Lower leg skin (tissue), 4 donors: ENCODE results near the gene PTPN5. TPM values are rescaled to one million over a fixed set of nuclear protein-coding genes. Genes with fewer than 3 reads are reported as not detected.

Source experiments
- DNase-seq, 2 donors: peaks; one replicate each; pipeline ENCODE4 v3.0.0-alpha.2; 2019; ENCODE audit warnings: low spot score in 2 of 2
- H3K4me3 ChIP-seq: fragments of 200-600 bp; sonication (generic); 2 replicates; pipeline ENCODE4 v1.5.1; 2017; ENCODE audit warnings: mild to moderate bottlenecking, low read depth; ENCODE audit not compliant: poor library complexity, severe bottlenecking
- CTCF ChIP-seq, 3 donors: fragments of 450-650 bp; IDR thresholded peaks; one replicate each; pipeline ENCODE4 v1.5.1; 2016; ENCODE audit warnings: antibody characterized with exemption in 3 of 3, mild to moderate bottlenecking in 3 of 3, moderate library complexity in 2 of 3
- POLR2A ChIP-seq, 2 donors: fragments of 450-650 bp; IDR thresholded peaks; one replicate each; pipeline ENCODE4 v1.6.1; 2016 to 2017; ENCODE audit warnings: antibody characterized with exemption in 2 of 2, mild to moderate bottlenecking in 1 of 2, moderate library complexity in 1 of 2
- WGBS, 2 donors: methylation state at CpG; one replicate each; pipeline ENCODE4 v1.1.5; 2018; 5-methylcytosine and 5-hydroxymethylcytosine counted together
- intact Hi-C: fragments of 100-400 bp; cut with DNase I; formaldehyde crosslinking; loops from one replicate; pipeline ENCODE4 v1.15.0; 2023; ENCODE audit warnings: low total_unique reads
- total RNA-seq, 4 donors: library from RNA; depleted of rRNA; stranded (reverse); fragments of >200 nt; gene quantifications; one replicate each; pipeline ENCODE4 v1.1.0, GENCODE V29; 2016

Gene PTPN5
- total RNA-seq, 4 donors from 2014 or later = 0.29 to 2.7 (median 0.69) TPM; not detected in 1

GRCh38 chr11:18748766-18749365 is 42.7 kb downstream of the PTPN5 start:
- H3K4me3 ChIP-seq = no peak overlapping the region
- TF ChIP-seq POLR2A (IDR thresholded peaks at IDR 0.05) = no peak
- no peak for TF ChIP-seq CTCF (IDR thresholded peaks at IDR 0.05)
- 78 to 84% methylated on average over 13 of the region's 13 CpGs for WGBS, 2 donors
- DNase-seq = no peak
- intact Hi-C loops = no loop called here

GRCh38 chr11:18745251-18745650 is 46.3 kb downstream of the PTPN5 start:
- 85 to 89% methylated on average over 6 of the region's 6 CpGs for WGBS, 2 donors

DNA sequence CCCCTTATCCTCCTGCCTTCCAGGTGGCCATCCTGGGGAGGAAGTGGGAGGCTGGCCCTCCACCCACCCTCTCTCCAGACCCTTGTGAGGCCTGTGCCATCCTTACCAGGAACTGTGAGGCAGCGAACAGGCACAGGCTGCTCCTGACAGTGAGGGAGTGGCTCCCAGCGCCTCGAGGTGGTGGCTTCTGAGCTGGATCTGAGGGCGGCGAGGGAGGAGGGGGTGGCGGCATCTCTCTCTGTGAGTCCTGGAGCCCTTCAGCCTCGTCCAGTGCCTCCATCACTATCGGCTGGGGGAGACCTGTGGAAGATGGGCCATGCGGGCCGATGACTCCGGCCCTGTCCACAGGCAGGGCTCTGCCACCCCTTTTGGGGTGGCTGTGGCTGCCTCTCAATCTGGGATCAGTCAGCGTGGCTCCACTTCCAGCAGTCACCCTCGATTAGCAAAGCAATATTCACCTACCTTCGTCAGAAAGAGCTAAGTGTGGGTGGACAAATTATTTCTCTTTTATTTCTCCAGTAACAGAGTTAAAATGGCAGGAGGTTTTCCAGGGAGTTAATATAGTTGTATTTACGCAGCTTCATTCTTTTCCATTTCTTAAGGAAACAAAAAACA is 47.6 kb downstream of the PTPN5 start:
- WGBS, 2 donors = 84 to 90% methylated on average over 13 to 15 of the region's 15 CpGs
- DNase-seq = no peak
- intact Hi-C loops = no loop called here
- TF ChIP-seq POLR2A (IDR thresholded peaks at IDR 0.05) (no peak), CTCF (IDR thresholded peaks at IDR 0.05) (no peak)
- H3K4me3 ChIP-seq = no peak overlapping the region

More at GRCh38 chr11:18745251-18745650, 46.3 kb downstream of the PTPN5 start:
- DNase-seq = no peak
- H3K4me3 ChIP-seq = no peak overlapping the region
- TF ChIP-seq CTCF (IDR thresholded peaks at IDR 0.05) (no peak), POLR2A (IDR thresholded peaks at IDR 0.05) (no peak)
- intact Hi-C loops = no loop called here

DNA sequence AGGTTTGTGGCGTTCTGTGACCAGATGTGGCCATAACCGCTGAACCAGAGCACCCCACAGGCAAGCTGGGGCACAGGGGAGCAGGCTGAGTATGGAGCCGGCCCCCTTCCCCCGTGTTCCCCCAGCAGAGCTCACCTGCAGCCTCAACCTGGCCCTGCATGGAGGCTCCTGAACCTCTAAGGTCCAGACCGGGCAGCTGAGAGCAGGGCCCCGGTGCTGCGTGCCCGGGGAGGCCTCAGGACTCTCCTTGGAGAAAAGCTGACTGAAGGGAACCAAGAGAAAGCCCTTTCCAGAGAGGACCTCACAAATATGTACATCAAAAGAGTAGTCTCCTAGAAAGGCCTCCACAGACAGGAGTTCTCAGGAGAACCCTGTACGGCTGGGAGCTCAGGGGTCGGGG is 48.2 kb downstream of the PTPN5 start:
- intact Hi-C loops = no loop called here
- WGBS, 2 donors = 87 to 91% methylated on average over 10 of the region's 10 CpGs
- H3K4me3 ChIP-seq = no peak overlapping the region
- no peak for TF ChIP-seq CTCF (IDR thresholded peaks at IDR 0.05)
- TF ChIP-seq POLR2A (IDR thresholded peaks at IDR 0.05) = no peak
- no peak for DNase-seq

DNA sequence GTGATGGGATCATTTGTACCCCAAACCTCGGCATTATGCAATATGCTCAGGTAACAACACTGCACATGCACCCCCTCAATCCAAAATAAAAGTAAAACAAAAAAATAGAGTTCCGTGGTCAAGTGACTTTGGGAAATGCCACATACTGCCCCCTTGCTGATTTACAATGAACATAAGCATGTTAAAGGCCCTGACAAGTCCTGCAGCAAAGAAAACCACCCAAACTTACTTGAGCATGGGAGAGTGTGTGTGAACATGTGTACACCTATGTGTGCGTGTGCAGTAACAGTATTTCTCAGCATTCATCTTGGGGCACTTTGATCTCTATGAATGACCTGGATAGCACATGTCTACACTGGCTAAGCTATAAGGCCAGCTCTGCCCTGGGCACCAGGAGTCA is 49.8 kb downstream of the PTPN5 start:
- DNase-seq = no peak
- no peak overlapping the region for H3K4me3 ChIP-seq
- 94 to 95% methylated on average over 3 of the region's 3 CpGs for WGBS, 2 donors
- TF ChIP-seq CTCF (IDR thresholded peaks at IDR 0.05) (no peak), POLR2A (IDR thresholded peaks at IDR 0.05) (no peak)
- intact Hi-C loops = no loop called here
